Bronchial epithelial cell (primary cell): ENCODE results near the gene OPCML. TPM values are rescaled to one million over a fixed set of nuclear protein-coding genes. Genes with fewer than 3 reads are reported as not detected.

Source experiments
- DNase-seq: peaks from one replicate; pipeline ENCODE4 v3.0.0-alpha.2; 2010; ENCODE audit warnings: low read depth
- FAIRE-seq: peaks from 2 replicates; lab custom pipeline; 2011; peaks lifted over from hg19 to GRCh38; lab: Jason Lieb, UNC
- H3K27me3 ChIP-seq: 2 replicates; pipeline ENCODE4 v1.5.1; 2011; ENCODE audit warnings: low read length; ENCODE audit not compliant: control insufficient read depth, insufficient read depth
- H3K36me3 ChIP-seq: 2 replicates; pipeline ENCODE4 v1.5.1; 2011; ENCODE audit warnings: low read length; ENCODE audit not compliant: control insufficient read depth, insufficient read depth
- H3K4me3 ChIP-seq: 2 replicates; pipeline ENCODE4 v1.5.1; 2011; ENCODE audit warnings: mild to moderate bottlenecking, low read depth, low read length, control low read depth
- CTCF ChIP-seq: IDR thresholded peaks from 2 replicates; pipeline ENCODE4 v1.5.1; 2011; ENCODE audit warnings: mild to moderate bottlenecking, moderate library complexity, low read length, control low read depth, inconsistent platforms; ENCODE audit not compliant: insufficient read depth, severe bottlenecking
- total RNA-seq: library from RNA; depleted of rRNA; stranded (reverse); fragments of >200 nt; gene quantifications from 2 replicates; pipeline ENCODE4 v1.2.1, GENCODE V29; 2014

OPCML gene
- total RNA-seq, 1 donor from 2014 or later, result not detected

GRCh38 chr11:133492895-133493294 lies 39.4 kb downstream of the OPCML start:
- Histone ChIP-seq H3K4me3 (no peak overlapping the region), H3K27me3 (no peaks in the 10 kb centered on the region), H3K36me3 (no peaks in the 10 kb centered on the region)
- FAIRE-seq (no peak), DNase-seq (no peak)
- TF ChIP-seq CTCF, result no peak

- Histone ChIP-seq H3K27me3 (no peaks in the 10 kb centered on the region), H3K4me3 (no peak overlapping the region), H3K36me3 (no peaks in the 10 kb centered on the region)
- DNase-seq (no peak), FAIRE-seq (no peak)
- no peak for TF ChIP-seq CTCF
These were observed 40.5 kb downstream of the OPCML start for GRCh38 chr11:133491680-133492383.

GRCh38 chr11:133480722-133481121 lies 51.6 kb downstream of the OPCML start:
- no peaks in the 10 kb centered on the region for H3K36me3 ChIP-seq
- FAIRE-seq, result no peak

GRCh38 chr11:133479209-133479608 lies 53.1 kb downstream of the OPCML start:
- TF ChIP-seq CTCF, result no peak
- Histone ChIP-seq H3K36me3 (no peaks in the 10 kb centered on the region), H3K4me3 (no peak overlapping the region), H3K27me3 (no peaks in the 10 kb centered on the region)
- FAIRE-seq, result no peak
- DNase-seq, result no peak

More at GRCh38 chr11:133480722-133481121, 51.6 kb downstream of the OPCML start:
- Histone ChIP-seq H3K4me3 (no peak overlapping the region), H3K27me3 (no peaks in the 10 kb centered on the region)
- TF ChIP-seq CTCF, result no peak
- DNase-seq, result no peak

- Histone ChIP-seq H3K4me3 (no peak overlapping the region), H3K27me3 (no peaks in the 10 kb centered on the region), H3K36me3 (no peaks in the 10 kb centered on the region)
- no peak for DNase-seq
- TF ChIP-seq CTCF, result no peak
- no peak for FAIRE-seq
These were observed 55.1 kb downstream of the OPCML start for GRCh38 chr11:133477251-133477625.
